Sigmoid colon (tissue), 7 donors: ENCODE data around the gene WDFY2. TPM values are rescaled to one million over a fixed set of nuclear protein-coding genes. Genes with fewer than 3 reads are reported as not detected.

Source experiments
- DNase-seq: peaks from one replicate; pipeline ENCODE4 v3.0.0-alpha.2; 2019
- H3K27ac ChIP-seq, 4 donors: fragments of 200-600 bp; sonication (generic); one replicate each; pipeline ENCODE4 v1.5.1; 2016 to 2019; ENCODE audit warnings: mild to moderate bottlenecking in 1 of 4
- H3K27me3 ChIP-seq, 3 donors: fragments of 200-600 bp; sonication (generic); one replicate each; pipeline ENCODE4 v1.5.1; 2019; ENCODE audit warnings: mild to moderate bottlenecking in 1 of 3
- H3K36me3 ChIP-seq, 4 donors: fragments of 200-600 bp; sonication (generic); one replicate each; pipeline ENCODE4 v1.5.1; 2016 to 2019
- H3K4me1 ChIP-seq, 4 donors: fragments of 200-600 bp; sonication (generic); one replicate each; pipeline ENCODE4 v1.5.1; 2017 to 2019
- H3K4me3 ChIP-seq, 4 donors: fragments of 200-600 bp; sonication (generic); one replicate each; pipeline ENCODE4 v1.5.1; 2017 to 2019; ENCODE audit warnings: mild to moderate bottlenecking in 2 of 4, moderate library complexity in 1 of 4
- H3K9me3 ChIP-seq, 4 donors: fragments of 200-600 bp in 3 of 4; sonication (generic) in 3 of 4; one replicate each; pipeline versions ENCODE4 v1.5.1 to v1.6.1; 2013 to 2019
- EP300 ChIP-seq, 4 donors: sonication (generic); formaldehyde crosslinking; IDR thresholded peaks; one replicate each; pipeline ENCODE4 v1.6.1; 2017; ENCODE audit warnings: antibody characterized with exemption in 4 of 4
- POLR2A ChIP-seq, 2 donors: fragments of 450-650 bp; IDR thresholded peaks; one replicate each; pipeline ENCODE4 v1.6.1; 2016; ENCODE audit warnings: antibody characterized with exemption in 2 of 2, mild to moderate bottlenecking in 2 of 2, moderate library complexity in 2 of 2
- POLR2AphosphoS5 ChIP-seq, 4 donors: sonication (generic); formaldehyde crosslinking; IDR thresholded peaks; one replicate each; pipeline ENCODE4 v1.6.1; 2017; ENCODE audit warnings: antibody characterized with exemption in 4 of 4
- WGBS, 2 donors: extraction: QIAGEN DNeasy Blood & Tissue Kit; methylation state at CpG; one replicate each; pipeline ENCODE4 v1.1.7; 2013; 5-methylcytosine and 5-hydroxymethylcytosine counted together
- intact Hi-C: fragments of 100-400 bp; cut with DNase I; formaldehyde crosslinking; loops from one replicate; pipeline ENCODE4 v1.15.1; 2023
- polyA plus RNA-seq, 3 donors: library from polyadenylated mRNA; stranded (reverse); fragments of 200-250 nt; gene quantifications; one replicate each; pipeline ENCODE4 v1.2.3, GENCODE V29; 2013
- total RNA-seq, 4 donors: library from RNA; depleted of rRNA; stranded (reverse); fragments of >200 nt; gene quantifications; one replicate each; pipeline ENCODE4 v1.1.0, GENCODE V29; 2016
- TF ChIP-seq, protein P1 (sequence below), 4 experiments: fragments of 450-650 bp in 3 of 4; fragments of 200-600 bp in 1 of 4; IDR thresholded peaks; one replicate each; pipeline ENCODE4 v1.5.1; 2016 to 2019; ENCODE audit warnings: antibody characterized with exemption in 4 of 4, mild to moderate bottlenecking in 3 of 4, moderate library complexity in 2 of 4
- donor health status: healthy with polysubstance abuse.
- donor health status: Bipolar disorder and iron deficiency.
- donor health status: healthy.

WDFY2 gene
- total and polyA plus RNA-seq, 7 donors, result 0.60 to 18.3 (median 7.3) TPM

DNA sequence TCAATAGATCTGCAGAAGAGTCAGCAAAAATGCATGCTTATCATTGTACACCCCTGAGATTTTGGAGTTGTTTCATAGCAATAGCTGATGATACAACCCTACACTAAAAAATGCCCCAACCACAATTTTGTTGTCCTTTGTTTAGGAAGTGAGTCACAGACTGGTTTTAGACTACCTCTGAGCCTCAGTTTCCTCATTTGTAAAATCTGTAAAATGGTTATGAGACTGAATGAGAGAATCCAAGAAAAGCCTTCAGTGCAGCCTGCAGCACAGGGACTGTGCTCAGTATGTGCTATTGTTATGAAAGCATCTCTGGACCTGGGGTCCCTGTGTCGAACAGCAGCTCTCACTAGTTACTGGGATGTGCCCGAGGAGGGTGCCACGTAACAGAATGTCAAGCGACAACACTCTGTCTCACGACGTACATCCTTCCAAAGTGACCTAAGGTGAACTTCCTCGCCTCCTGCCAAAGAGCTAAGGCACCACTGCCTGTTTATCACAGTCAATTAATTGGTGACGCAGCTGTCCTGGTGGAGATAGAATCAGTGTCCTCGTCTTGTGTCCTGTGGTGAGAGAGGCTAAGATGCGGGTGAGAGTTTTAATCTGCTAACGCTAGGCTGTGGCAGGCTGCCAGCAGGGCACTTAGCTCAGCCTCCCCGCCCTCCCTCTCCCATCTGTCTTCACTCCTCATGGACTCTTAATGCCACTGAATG is 201.6 kb downstream of the WDFY2 start:
- Histone ChIP-seq H3K9me3 (no peaks in the 10 kb centered on the region), H3K27me3 (no peaks in the 10 kb centered on the region), H3K27ac (peak overlapping the region; percentile 48 to 64 (median 58)), H3K4me3 (peak overlapping the region in 1 of 4 donors; percentile 24), H3K4me1 (peaks cover 0 to 22% (median 19%) of the 10 kb centered on the region in 4 donors), H3K36me3 (no peaks in the 10 kb centered on the region)
- peak; percentile 80 for DNase-seq
- 62 to 71% methylated on average over 12 of the region's 12 CpGs for WGBS, 2 donors
- intact Hi-C loops, result no loop called here
- TF ChIP-seq POLR2AphosphoS5 (IDR thresholded peaks at IDR 0.05) (peak in 2 of 4 donors; percentile 14 to 30), EP300 (IDR thresholded peaks at IDR 0.05) (no peak)

DNA sequence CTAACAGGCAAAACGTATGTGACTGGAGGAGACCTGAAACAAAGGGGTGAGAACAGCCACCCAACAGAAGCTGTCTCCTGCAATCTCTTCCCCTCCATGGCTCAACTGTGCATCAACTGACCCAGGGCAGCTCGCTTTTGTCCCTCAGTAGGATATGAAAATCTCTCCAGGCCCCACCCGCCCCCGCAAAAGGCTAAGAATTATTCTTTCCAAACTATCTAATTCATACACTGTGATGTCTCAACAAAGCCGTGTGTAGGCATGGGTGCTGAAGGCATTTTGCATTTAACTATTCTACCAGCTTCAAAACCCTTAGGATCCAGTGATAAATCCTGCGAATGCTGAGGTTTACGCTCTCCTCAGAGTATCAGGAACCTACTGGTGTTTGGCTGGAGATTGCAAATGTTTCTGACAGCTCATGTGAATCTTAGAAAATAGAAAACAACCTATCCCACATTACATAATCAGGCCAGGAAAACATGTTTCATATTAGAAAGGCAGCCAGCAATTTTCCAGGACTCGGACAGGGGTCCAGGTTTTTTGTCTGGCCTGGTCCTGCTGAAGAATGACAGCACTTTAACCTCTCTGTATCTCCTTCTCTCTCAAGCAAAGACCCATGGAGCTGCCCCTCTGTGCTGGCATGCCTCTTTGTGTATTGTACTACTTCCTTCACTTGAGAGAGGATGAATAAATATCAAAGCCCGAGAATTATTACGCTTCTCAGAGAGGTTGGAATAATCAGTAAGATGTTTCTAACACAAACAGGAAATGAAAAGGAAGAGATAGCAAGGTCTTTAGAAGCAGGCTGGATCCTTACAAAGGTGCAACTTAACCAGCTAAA is 202.4 kb downstream of the WDFY2 start:
- peak overlapping the region in 1 of 4 donors; percentile 24 for H3K4me3 ChIP-seq

DNA sequence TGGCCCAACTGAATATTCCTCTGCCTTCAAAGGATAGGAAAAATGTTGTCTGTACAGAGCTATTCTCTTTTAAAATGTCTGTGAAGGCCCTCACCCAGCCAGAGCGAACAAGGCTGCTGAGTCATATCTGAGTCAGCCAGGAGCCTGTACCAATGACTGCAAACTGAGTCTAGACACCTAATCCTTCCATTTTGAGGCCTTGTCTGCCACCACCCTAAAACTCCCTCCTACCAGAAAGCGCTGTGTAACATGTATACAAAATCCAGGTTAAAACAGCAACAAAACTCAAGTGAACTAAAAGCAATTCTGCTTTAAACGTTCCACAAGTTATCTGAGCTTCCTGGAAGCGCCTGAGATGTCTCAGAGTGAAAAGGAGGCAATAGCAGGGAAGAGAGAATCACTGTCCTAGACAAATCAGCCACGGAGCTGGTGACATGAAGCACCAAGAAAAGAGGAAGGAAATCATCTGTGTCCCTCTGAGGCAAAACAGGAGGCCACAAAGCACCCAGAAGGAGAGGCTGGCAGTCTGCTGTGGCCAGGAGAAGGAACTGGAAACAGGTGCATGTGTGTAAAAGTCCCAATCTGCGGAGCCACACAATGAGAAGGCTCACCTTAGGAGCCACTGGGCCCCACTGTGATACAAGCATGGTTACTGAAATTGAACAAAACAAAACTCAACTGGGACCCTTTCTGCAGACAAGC is 209.5 kb downstream of the WDFY2 start:
- no peak for TF ChIP-seq EP300 (IDR thresholded peaks at IDR 0.05)
- no peak for TF ChIP-seq POLR2AphosphoS5 (IDR thresholded peaks at IDR 0.05)
- TF ChIP-seq POLR2A (IDR thresholded peaks at IDR 0.05), result no peak
- TF ChIP-seq, protein P1, sequence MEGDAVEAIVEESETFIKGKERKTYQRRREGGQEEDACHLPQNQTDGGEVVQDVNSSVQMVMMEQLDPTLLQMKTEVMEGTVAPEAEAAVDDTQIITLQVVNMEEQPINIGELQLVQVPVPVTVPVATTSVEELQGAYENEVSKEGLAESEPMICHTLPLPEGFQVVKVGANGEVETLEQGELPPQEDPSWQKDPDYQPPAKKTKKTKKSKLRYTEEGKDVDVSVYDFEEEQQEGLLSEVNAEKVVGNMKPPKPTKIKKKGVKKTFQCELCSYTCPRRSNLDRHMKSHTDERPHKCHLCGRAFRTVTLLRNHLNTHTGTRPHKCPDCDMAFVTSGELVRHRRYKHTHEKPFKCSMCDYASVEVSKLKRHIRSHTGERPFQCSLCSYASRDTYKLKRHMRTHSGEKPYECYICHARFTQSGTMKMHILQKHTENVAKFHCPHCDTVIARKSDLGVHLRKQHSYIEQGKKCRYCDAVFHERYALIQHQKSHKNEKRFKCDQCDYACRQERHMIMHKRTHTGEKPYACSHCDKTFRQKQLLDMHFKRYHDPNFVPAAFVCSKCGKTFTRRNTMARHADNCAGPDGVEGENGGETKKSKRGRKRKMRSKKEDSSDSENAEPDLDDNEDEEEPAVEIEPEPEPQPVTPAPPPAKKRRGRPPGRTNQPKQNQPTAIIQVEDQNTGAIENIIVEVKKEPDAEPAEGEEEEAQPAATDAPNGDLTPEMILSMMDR (IDR thresholded peaks at IDR 0.05), result no peak
- Histone ChIP-seq H3K36me3 (peaks cover 0 to 22% (median 0%) of the 10 kb centered on the region in 4 donors), H3K9me3 (no peaks in the 10 kb centered on the region), H3K4me1 (peaks cover 0 to 10% (median 0%) of the 10 kb centered on the region in 4 donors), H3K4me3 (no peak overlapping the region), H3K27ac (peak overlapping the region in 3 of 4 donors; percentile 11 to 62 (median 48)), H3K27me3 (no peaks in the 10 kb centered on the region)
- WGBS, 2 donors, result 58 to 82% methylated on average over 6 of the region's 6 CpGs
- peak; percentile 45 for DNase-seq
- intact Hi-C loops, result no loop called here

More for the DNA sequence above, 202.4 kb downstream of the WDFY2 start:
- WGBS, 2 donors, result 77 to 79% methylated on average over 10 of the region's 10 CpGs
- H3K4me1 ChIP-seq, result peaks cover 0 to 22% (median 19%) of the 10 kb centered on the region in 4 donors
- H3K9me3 ChIP-seq, result no peaks in the 10 kb centered on the region
- no peaks in the 10 kb centered on the region for H3K27me3 ChIP-seq
- H3K36me3 ChIP-seq, result no peaks in the 10 kb centered on the region
- TF ChIP-seq POLR2A (IDR thresholded peaks at IDR 0.05) (no peak), POLR2AphosphoS5 (IDR thresholded peaks at IDR 0.05) (peak in 3 of 4 donors; percentile 1 to 13 (median 4)), EP300 (IDR thresholded peaks at IDR 0.05) (no peak)
- TF ChIP-seq, protein P1 (IDR thresholded peaks at IDR 0.05), result no peak
- intact Hi-C loops, result no loop called here
- peak overlapping the region; percentile 48 to 64 (median 58) for H3K27ac ChIP-seq
- no peak for DNase-seq

DNA sequence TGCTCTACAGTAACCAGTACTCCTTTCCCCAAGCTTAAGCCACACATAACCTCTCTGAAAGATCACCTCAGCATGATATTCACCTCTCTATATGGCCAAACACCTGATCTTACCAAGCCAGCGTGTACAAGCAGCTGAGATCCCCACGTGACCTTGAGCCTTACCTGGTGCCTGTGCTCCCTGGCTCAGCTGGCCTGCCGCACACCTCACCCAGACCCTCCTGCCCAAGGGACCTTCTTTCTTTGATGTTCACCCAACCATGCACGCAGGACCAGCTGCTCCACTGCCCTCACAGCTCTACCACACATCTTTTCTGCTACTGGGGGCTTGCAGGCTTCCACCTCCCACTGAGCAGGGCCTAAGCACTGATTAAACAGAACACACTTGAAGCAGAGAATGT is 210.7 kb downstream of the WDFY2 start:
- 53 to 85% methylated on average over 4 of the region's 4 CpGs for WGBS, 2 donors

More for the DNA sequence above, 210.7 kb downstream of the WDFY2 start:
- peaks cover 0 to 22% (median 0%) of the 10 kb centered on the region in 4 donors for H3K36me3 ChIP-seq
- TF ChIP-seq, protein P1 (IDR thresholded peaks at IDR 0.05), result no peak
- no peak for TF ChIP-seq POLR2AphosphoS5 (IDR thresholded peaks at IDR 0.05)
- TF ChIP-seq EP300 (IDR thresholded peaks at IDR 0.05), result no peak
- no peak for TF ChIP-seq POLR2A (IDR thresholded peaks at IDR 0.05)
- intact Hi-C loops, result no loop called here
- H3K4me3 ChIP-seq, result no peak overlapping the region
- H3K9me3 ChIP-seq, result no peaks in the 10 kb centered on the region
- H3K4me1 ChIP-seq, result peaks cover 0 to 13% (median 2%) of the 10 kb centered on the region in 4 donors
- no peak overlapping the region for H3K27ac ChIP-seq
- no peaks in the 10 kb centered on the region for H3K27me3 ChIP-seq
- DNase-seq, result peak; percentile 45
